ENCODE results near the gene SPAG9. TPM values are rescaled to one million over a fixed set of nuclear protein-coding genes. Genes with fewer than 3 reads are reported as not detected.

The SPAG9 gene
- total and polyA plus RNA-seq, 12 donors = 20.7 to 65.8 (median 51.6) TPM

DNA sequence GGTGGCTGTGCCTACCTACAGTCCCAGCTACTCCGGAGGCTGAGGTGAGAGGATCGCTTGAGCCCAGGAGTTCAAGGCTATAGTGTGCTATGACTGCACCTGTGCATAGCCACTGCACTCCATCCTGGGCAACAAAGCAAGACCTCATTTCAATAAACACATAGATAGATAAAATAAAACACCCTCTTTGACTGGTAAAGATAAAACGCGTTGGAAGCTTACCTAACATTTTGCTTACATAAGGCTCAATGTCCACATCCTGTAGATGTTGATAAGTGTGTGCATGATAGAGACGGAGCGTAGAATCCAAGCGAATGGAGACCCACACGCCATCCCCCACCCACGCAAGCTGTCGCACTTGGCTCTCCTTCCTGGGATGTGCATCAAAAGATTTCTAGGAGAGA lies 141.1 kb downstream of the SPAG9 start:
- no peak for ATAC-seq
- Histone ChIP-seq H3K4me1 (peaks cover 0 to 15% (median 6%) of the 10 kb centered on the region in 9 donors), H3K9me3 (no peaks in the 10 kb centered on the region), H3K27ac (no peak overlapping the region), H3K27me3 (no peaks in the 10 kb centered on the region), H3K36me3 (peaks cover 0 to 100% (median 49%) of the 10 kb centered on the region in 9 donors), H3K4me3 (no peak overlapping the region)
- no peak for DNase-seq
- TF ChIP-seq, protein P1, sequence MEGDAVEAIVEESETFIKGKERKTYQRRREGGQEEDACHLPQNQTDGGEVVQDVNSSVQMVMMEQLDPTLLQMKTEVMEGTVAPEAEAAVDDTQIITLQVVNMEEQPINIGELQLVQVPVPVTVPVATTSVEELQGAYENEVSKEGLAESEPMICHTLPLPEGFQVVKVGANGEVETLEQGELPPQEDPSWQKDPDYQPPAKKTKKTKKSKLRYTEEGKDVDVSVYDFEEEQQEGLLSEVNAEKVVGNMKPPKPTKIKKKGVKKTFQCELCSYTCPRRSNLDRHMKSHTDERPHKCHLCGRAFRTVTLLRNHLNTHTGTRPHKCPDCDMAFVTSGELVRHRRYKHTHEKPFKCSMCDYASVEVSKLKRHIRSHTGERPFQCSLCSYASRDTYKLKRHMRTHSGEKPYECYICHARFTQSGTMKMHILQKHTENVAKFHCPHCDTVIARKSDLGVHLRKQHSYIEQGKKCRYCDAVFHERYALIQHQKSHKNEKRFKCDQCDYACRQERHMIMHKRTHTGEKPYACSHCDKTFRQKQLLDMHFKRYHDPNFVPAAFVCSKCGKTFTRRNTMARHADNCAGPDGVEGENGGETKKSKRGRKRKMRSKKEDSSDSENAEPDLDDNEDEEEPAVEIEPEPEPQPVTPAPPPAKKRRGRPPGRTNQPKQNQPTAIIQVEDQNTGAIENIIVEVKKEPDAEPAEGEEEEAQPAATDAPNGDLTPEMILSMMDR (IDR thresholded peaks at IDR 0.05) = no peak
- intact Hi-C loops (cut with DNase I) = no loop called here
- WGBS, 2 donors = 91 to 92% methylated on average over 10 of the region's 10 CpGs

DNA sequence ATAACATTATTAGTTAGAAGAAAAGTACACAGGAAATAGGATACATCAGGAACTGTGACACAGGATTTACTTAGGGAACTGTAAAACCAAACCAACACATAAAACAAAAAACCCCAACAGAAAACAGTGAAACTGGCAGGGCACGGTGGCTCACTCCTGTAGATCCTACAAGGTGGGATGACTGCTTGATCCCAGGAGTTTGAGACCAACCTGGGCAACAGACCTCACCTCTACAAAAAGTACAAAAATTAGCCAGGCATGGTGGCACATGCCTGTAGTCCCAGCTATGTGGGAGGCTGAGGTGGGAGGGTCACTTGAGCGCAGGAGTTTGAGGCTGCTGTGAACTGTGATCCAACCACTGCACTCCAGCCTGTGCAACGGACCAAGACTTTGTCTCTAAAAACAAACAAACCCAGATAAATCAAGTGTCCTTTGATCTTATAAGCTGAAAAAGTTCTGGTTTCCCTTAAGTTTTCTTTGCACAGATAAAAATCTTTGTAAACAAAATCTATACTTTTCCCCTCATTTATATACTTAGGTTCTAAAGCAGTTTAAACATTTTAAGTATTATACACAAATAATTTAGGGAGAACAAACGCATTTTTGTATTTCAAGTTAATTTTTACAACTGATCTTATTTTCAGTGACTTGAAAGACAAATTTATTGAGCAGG lies 143.0 kb downstream of the SPAG9 start:
- peaks cover 0 to 100% (median 43%) of the 10 kb centered on the region in 9 donors for H3K36me3 ChIP-seq
- intact Hi-C loops (cut with DNase I) = no loop called here
- no peak overlapping the region for H3K4me3 ChIP-seq

DNA sequence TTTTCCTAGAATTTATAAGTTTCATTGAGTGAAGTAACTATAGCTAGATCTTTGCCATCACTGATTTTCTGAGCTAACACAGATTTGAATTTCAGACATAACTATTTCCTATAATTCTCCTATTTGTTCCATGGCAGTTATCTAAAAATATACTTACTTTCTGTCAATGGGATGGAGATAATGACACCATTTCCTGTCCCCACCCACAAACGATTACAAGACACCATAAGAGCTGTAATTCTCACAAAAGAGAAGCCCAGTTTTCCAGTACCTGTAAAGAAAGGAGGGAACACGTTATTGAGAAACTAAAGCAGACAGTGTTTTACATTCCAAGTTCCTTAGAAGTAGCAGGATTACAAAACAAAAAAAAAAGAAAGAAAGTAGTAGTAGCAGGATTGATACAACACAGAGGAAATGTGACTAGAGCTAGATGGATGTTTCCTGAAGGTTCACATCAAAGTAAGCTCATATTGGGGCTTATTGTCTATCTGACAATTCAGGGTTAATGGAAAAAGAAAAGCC lies 143.7 kb downstream of the SPAG9 start:
- no peaks in the 10 kb centered on the region for H3K9me3 ChIP-seq
- intact Hi-C loops (cut with DNase I) = no loop called here
- H3K27me3 ChIP-seq = no peaks in the 10 kb centered on the region
- peak overlapping the region in 9 of 10 donors; percentile 3 to 64 (median 51) for H3K27ac ChIP-seq
- peaks cover 0 to 15% (median 6%) of the 10 kb centered on the region in 9 donors for H3K4me1 ChIP-seq
- WGBS, 2 donors = 38% methylated on average over 2 of the region's 2 CpGs
- peaks cover 0 to 100% (median 39%) of the 10 kb centered on the region in 9 donors for H3K36me3 ChIP-seq
- TF ChIP-seq, protein P1 (IDR thresholded peaks at IDR 0.05) = no peak
- DNase-seq (no peak), ATAC-seq (peak in 3 of 8 donors; percentile 48 to 59 (median 48))
- no peak overlapping the region for H3K4me3 ChIP-seq

More for the DNA sequence above, 143.0 kb downstream of the SPAG9 start:
- Histone ChIP-seq H3K27me3 (no peaks in the 10 kb centered on the region), H3K9me3 (no peaks in the 10 kb centered on the region), H3K27ac (peak overlapping the region in 9 of 10 donors; percentile 3 to 64 (median 51)), H3K4me1 (peaks cover 0 to 15% (median 6%) of the 10 kb centered on the region in 9 donors)
- ATAC-seq = peak in 1 of 8 donors; percentile 31
- TF ChIP-seq, protein P1 (IDR thresholded peaks at IDR 0.05) = no peak
- 65 to 66% methylated on average over 4 of the region's 4 CpGs for WGBS, 2 donors
- DNase-seq = no peak

DNA sequence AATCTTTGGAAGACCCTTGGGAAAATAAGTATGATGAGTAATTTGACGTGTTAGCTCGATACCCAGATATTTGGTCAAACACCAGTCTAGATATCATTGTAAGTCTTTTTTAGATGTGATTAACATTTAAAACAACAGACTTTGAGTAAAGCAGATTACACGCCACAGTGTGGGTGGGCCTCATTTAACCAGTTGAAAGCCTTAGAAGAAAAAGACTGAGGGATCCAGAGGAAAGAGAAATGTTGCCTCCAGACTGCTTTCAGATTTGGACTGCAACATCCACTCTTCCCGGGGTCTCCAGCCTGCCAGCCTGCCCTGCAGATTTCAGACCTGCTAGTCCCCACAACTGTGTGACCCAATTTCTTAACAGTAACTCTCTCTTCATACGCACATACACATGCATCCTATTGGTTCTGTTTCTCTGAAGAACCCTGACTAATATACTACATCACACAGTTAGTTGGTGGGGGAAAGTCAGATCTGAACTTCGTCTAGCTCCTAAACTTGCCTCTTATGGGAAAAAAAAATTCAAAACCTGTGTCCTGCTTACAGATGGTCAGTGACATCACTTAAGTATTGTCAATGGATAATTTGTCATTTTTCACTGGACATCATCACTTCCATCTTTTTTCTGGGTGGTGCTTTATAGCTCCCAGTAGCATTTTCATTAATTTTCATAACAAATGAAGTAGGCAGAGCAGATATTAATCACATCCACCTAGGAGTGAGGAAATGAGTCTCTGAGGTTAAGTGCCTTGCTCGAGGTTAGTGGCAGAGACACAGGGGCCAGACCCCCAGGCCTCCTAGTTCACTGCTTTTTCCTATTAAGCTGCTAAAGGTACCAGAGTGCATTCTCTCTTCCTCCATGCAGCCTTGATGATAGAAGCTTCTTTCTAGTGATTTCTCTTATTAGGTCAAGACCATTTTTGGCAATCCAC lies 146.8 kb downstream of the SPAG9 start:
- H3K36me3 ChIP-seq = peaks cover 0 to 99% (median 37%) of the 10 kb centered on the region in 9 donors

More for the DNA sequence above, 146.8 kb downstream of the SPAG9 start:
- no peak for DNase-seq
- 95% methylated on average over 7 of the region's 7 CpGs for WGBS, 2 donors
- Histone ChIP-seq H3K4me1 (peaks cover 0 to 15% (median 6%) of the 10 kb centered on the region in 9 donors), H3K27ac (no peak overlapping the region), H3K27me3 (no peaks in the 10 kb centered on the region), H3K4me3 (no peak overlapping the region), H3K9me3 (no peaks in the 10 kb centered on the region)
- ATAC-seq = no peak
- TF ChIP-seq, protein P1 (IDR thresholded peaks at IDR 0.05) = no peak
- intact Hi-C loops (cut with DNase I) = no loop called here
